ENCODE results near the gene DEFB118.

DNA sequence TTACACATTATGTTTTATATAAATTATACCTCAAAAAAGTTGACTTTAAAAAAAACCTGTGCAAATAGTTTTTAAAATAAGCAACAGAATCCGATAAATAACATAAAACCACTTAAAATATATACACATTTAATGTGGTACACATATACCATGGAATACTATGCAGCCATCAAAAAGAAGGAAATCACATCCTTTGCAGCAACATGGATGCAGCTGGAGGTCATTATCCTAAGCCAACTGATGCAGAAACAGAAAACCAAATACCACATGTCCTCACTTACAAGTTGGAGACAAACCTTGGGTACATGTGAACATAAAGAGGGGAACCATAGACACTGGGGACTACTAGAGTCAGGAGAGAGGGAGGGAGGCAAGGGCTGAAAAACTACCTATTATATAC, 41.6 kb downstream of the DEFB118 start:
- TF ChIP-seq EZH2phosphoT487 (IDR thresholded peaks at IDR 0.05; ENCODE audit: unreplicated experiment) (no peak), NANOG (IDR thresholded peaks at IDR 0.05; ENCODE audit: borderline replicate concordance) (no peak)
- TF ChIP-seq, protein P1, sequence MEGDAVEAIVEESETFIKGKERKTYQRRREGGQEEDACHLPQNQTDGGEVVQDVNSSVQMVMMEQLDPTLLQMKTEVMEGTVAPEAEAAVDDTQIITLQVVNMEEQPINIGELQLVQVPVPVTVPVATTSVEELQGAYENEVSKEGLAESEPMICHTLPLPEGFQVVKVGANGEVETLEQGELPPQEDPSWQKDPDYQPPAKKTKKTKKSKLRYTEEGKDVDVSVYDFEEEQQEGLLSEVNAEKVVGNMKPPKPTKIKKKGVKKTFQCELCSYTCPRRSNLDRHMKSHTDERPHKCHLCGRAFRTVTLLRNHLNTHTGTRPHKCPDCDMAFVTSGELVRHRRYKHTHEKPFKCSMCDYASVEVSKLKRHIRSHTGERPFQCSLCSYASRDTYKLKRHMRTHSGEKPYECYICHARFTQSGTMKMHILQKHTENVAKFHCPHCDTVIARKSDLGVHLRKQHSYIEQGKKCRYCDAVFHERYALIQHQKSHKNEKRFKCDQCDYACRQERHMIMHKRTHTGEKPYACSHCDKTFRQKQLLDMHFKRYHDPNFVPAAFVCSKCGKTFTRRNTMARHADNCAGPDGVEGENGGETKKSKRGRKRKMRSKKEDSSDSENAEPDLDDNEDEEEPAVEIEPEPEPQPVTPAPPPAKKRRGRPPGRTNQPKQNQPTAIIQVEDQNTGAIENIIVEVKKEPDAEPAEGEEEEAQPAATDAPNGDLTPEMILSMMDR (conservative IDR thresholded peaks at IDR 0.05; ENCODE audit: low read depth in 2 of 2) = no peak
